ENCODE measurements around the gene RPTOR. TPM values are rescaled to one million over a fixed set of nuclear protein-coding genes. Genes with fewer than 3 reads are reported as not detected.

RPTOR gene
- total RNA-seq, 1 donor from 2014 or later, result 21.8 TPM

DNA sequence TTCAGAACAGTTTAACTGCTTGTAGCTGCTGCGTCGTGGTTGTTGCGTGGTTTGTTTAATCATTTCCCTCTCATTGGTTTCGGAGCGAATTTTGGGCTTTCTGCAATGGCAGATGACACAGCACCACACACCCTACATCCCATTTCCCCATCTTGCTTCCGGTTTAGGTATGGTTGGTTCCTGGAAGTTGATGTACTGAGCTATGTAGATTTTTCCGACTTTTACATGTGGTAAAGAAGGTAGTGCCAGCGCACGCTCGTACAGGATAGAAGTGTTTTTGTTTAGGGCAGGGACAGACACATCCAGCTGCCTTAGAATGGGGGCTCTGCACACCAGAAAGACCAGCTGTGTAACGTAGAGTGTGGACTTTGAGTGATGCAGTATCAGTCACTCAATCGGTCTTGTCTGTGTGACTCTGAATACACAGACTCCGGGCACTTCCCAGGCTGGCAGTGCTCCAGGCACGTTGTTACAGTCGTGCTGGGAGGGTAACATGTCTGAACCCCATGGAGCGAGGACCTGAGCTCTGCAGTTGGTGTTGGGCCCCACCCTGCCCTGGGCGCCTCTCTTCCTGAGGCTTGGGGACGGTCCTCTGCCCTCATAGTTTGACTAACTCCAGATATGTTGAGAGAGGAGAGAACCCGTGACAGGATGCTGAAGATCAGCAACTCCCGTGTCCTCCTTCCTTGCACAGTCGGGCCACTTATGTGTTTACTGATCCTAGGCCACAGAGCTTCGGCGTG is 275.0 kb downstream of the RPTOR start:
- Histone ChIP-seq H3K4me3 (no peak overlapping the region), H3K27me3 (ENCODE audit: low read depth) (no peaks in the 10 kb centered on the region), H3K9me3 (replicated peaks) (no peaks in the 10 kb centered on the region), H3K36me3 (peaks cover 23% of the 10 kb centered on the region), H3K4me1 (no peaks in the 10 kb centered on the region), H3K27ac (replicated peaks) (no peak overlapping the region)
- TF ChIP-seq, protein P1, sequence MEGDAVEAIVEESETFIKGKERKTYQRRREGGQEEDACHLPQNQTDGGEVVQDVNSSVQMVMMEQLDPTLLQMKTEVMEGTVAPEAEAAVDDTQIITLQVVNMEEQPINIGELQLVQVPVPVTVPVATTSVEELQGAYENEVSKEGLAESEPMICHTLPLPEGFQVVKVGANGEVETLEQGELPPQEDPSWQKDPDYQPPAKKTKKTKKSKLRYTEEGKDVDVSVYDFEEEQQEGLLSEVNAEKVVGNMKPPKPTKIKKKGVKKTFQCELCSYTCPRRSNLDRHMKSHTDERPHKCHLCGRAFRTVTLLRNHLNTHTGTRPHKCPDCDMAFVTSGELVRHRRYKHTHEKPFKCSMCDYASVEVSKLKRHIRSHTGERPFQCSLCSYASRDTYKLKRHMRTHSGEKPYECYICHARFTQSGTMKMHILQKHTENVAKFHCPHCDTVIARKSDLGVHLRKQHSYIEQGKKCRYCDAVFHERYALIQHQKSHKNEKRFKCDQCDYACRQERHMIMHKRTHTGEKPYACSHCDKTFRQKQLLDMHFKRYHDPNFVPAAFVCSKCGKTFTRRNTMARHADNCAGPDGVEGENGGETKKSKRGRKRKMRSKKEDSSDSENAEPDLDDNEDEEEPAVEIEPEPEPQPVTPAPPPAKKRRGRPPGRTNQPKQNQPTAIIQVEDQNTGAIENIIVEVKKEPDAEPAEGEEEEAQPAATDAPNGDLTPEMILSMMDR (IDR thresholded peaks at IDR 0.05; ENCODE audit: borderline replicate concordance), result no peak
- DNase-seq, result no peak
- intact Hi-C loops (cut with micrococcal nuclease), result no loop called here

DNA sequence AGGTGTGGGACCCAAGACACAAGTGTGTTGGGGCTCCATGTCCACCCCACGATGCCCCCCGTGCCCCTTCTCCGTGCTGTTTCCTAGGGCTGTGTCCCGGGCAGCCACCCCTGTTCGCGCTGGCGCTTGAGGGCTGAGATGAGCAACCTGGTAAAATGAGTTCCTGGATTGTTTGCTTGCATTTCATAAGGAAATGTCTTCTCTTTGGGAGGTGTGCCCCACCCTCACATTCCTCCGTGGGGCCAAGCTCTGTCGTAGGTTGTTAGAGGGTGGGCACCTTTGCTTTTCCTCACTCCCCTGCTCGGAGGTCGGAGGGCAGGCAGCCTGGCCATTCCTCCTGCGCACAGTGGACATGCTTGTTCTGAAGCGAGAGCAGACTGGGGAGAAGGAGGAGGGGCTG is 275.7 kb downstream of the RPTOR start:
- no peak for DNase-seq
- no peak overlapping the region for H3K4me3 ChIP-seq
- no peaks in the 10 kb centered on the region for H3K4me1 ChIP-seq
- TF ChIP-seq, protein P1 (IDR thresholded peaks at IDR 0.05; ENCODE audit: borderline replicate concordance), result no peak
- H3K27ac ChIP-seq (replicated peaks), result no peak overlapping the region
- H3K27me3 ChIP-seq (ENCODE audit: low read depth), result no peaks in the 10 kb centered on the region
- intact Hi-C loops (cut with micrococcal nuclease), result no loop called here
- H3K36me3 ChIP-seq, result peaks cover 27% of the 10 kb centered on the region
- H3K9me3 ChIP-seq (replicated peaks), result no peaks in the 10 kb centered on the region

DNA sequence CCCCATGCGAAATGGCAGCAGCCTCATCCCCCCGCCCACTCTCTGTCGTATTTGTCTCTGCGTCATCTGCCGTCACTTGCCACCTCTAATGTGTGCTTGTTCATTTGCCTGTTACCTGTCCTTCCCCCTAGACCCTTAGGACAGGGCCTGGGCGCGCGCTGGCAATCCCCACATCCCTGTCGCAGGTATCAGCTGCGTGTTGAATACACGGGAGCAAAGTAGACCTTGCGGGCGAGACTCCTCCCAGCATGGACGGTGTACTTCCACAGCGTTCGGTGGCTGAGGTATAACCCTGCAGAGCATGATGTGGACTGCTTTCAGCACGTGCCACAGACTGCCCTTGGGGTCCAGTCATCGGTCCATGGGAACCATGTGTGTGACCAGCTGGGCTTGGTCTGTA is 276.9 kb downstream of the RPTOR start:
- TF ChIP-seq, protein P1 (IDR thresholded peaks at IDR 0.05; ENCODE audit: borderline replicate concordance), result no peak
- intact Hi-C loops (cut with micrococcal nuclease), result no loop called here
- DNase-seq, result no peak
- no peak overlapping the region for H3K4me3 ChIP-seq
- no peaks in the 10 kb centered on the region for H3K27me3 ChIP-seq (ENCODE audit: low read depth)
- H3K27ac ChIP-seq (replicated peaks), result no peak overlapping the region
- H3K36me3 ChIP-seq, result peaks cover 33% of the 10 kb centered on the region
- H3K4me1 ChIP-seq, result peaks cover 1% of the 10 kb centered on the region
- no peaks in the 10 kb centered on the region for H3K9me3 ChIP-seq (replicated peaks)

DNA sequence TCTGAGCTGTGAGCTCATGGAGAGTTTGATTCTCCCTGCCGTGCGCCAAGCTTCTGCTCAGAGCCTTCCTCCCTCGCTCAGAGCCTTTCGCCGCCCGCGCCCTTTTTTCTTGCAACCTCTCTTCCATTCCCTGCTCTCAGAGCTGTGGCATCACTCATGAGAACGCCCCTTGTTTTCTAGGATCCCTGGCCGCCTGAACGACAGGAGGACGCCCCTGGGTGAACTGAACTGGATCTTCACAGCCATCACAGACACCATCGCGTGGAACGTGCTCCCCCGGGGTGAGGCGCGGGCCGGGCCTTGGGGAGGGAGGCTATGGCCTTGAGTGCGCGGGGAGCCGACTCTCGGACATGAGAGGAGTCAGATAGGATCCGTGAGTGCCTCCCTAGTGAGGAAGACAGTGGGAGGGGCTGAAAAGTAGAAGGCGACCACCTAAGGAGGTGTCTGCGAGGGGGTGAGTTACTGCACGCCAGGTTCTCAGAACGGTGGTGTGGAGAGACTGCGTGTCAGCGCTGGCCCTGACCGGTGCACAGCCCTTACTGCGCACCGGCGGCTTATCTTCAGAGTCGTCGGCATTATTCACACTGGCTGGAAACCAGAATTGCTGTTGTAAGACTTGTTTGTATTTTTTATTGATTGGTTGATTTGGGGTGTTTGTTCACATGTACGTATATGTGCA is 277.5 kb downstream of the RPTOR start:
- Histone ChIP-seq H3K27ac (replicated peaks) (no peak overlapping the region), H3K27me3 (ENCODE audit: low read depth) (no peaks in the 10 kb centered on the region), H3K4me1 (peaks cover 4% of the 10 kb centered on the region), H3K9me3 (replicated peaks) (no peaks in the 10 kb centered on the region), H3K36me3 (peaks cover 37% of the 10 kb centered on the region), H3K4me3 (no peak overlapping the region)
- no peak for DNase-seq
- intact Hi-C loops (cut with micrococcal nuclease), result no loop called here
- TF ChIP-seq, protein P1 (IDR thresholded peaks at IDR 0.05; ENCODE audit: borderline replicate concordance), result no peak

DNA sequence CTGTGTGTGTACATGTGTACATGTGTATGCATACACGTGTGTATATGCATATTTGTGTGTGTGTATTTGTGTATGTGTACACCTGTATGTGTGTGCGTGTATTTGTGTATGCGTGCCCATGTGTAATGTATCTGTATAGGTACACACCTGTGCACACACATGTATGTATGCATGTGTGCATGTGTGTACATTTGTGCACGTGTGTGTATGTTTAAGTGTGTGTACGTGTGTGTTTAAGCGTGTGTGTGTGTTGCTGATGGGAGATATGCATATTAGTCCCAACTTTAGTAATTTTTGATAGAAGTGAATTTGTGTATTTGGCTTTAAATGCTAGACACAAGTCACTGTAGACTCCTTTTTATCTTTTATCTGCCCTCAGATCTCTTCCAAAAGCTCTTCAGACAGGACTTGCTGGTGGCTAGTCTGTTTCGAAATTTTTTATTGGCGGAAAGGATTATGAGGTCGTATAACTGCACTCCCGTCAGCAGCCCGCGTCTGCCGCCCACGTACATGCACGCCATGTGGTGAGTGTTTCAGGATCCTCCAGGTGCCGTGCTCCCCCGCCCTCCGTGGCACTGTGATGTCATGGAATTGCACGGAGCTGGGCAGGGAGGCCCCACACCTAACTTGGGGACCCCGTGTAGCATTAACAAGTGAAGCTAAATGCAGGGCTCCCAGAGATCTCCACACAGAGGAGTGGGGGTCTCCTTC is 278.2 kb downstream of the RPTOR start:
- Histone ChIP-seq H3K27ac (replicated peaks) (no peak overlapping the region), H3K36me3 (peaks cover 38% of the 10 kb centered on the region), H3K4me3 (no peak overlapping the region), H3K4me1 (peaks cover 4% of the 10 kb centered on the region), H3K9me3 (replicated peaks) (no peaks in the 10 kb centered on the region), H3K27me3 (ENCODE audit: low read depth) (no peaks in the 10 kb centered on the region)
- intact Hi-C loops (cut with micrococcal nuclease), result no loop called here
- DNase-seq, result no peak
- TF ChIP-seq, protein P1 (IDR thresholded peaks at IDR 0.05; ENCODE audit: borderline replicate concordance), result no peak
